ENCODE measurements around the gene PPP1R9B.

PPP1R9B gene

GRCh38 chr17:50103252-50103651 lies 47.2 kb downstream of the PPP1R9B start:
- DNase-seq, result no peak

GRCh38 chr17:50102164-50102991 lies 48.1 kb downstream of the PPP1R9B start:
- no peak for DNase-seq

- DNase-seq, result peak; percentile 61
These were observed 48.9 kb downstream of the PPP1R9B start for GRCh38 chr17:50101346-50102163.

- peak; percentile 54 for DNase-seq
These were observed 49.5 kb downstream of the PPP1R9B start for GRCh38 chr17:50100921-50101345.

- DNase-seq, result peak; percentile 69
These were observed 50.0 kb downstream of the PPP1R9B start for GRCh38 chr17:50100480-50100883.

GRCh38 chr17:50099003-50099402 lies 51.5 kb downstream of the PPP1R9B start:
- DNase-seq, result no peak

GRCh38 chr17:50098583-50098982 lies 51.9 kb downstream of the PPP1R9B start:
- DNase-seq, result no peak

GRCh38 chr17:50097926-50098325 lies 52.6 kb downstream of the PPP1R9B start:
- no peak for DNase-seq

- DNase-seq, result no peak
These were observed 53.0 kb downstream of the PPP1R9B start for GRCh38 chr17:50097455-50097854.

- no peak for DNase-seq
These were observed 53.7 kb downstream of the PPP1R9B start for GRCh38 chr17:50096758-50097157.

GRCh38 chr17:50096092-50096491 lies 54.4 kb downstream of the PPP1R9B start:
- DNase-seq, result no peak

GRCh38 chr17:50095626-50096037 lies 54.8 kb downstream of the PPP1R9B start:
- DNase-seq, result no peak

GRCh38 chr17:50094753-50095619 lies 55.5 kb downstream of the PPP1R9B start, which contains the start of gene PDK2:
Gene PDK2 (plus strand): TSS chr17:50095351. CDS start chr17:50095436, 85 bp downstream.
- peak; percentile 98 for DNase-seq

GRCh38 chr17:50094243-50094752 lies 56.2 kb downstream of the PPP1R9B start:
- peak; percentile 91 for DNase-seq

GRCh38 chr17:50093807-50094206 lies 56.7 kb downstream of the PPP1R9B start:
- DNase-seq, result no peak

- DNase-seq, result no peak
These were observed 57.2 kb downstream of the PPP1R9B start for GRCh38 chr17:50093246-50093645.

- no peak for DNase-seq
These were observed 58.6 kb downstream of the PPP1R9B start for GRCh38 chr17:50091918-50092285.

GRCh38 chr17:50090971-50091917 lies 59.2 kb downstream of the PPP1R9B start:
- DNase-seq, result no peak

GRCh38 chr17:50090071-50090470 lies 60.4 kb downstream of the PPP1R9B start:
- DNase-seq, result no peak

GRCh38 chr17:50088952-50089825 lies 61.3 kb downstream of the PPP1R9B start:
- no peak for DNase-seq
